NOMO-1 treated with DMSO at 0.1 percent for 48 hours (cell line): ENCODE data around the gene TPI1.

Experiments
- DNase-seq: peaks from one replicate; lab custom pipeline; 2025; ENCODE audit not compliant: unreplicated experiment; lab: John Stamatoyannopoulos, UW

TPI1 gene

DNA sequence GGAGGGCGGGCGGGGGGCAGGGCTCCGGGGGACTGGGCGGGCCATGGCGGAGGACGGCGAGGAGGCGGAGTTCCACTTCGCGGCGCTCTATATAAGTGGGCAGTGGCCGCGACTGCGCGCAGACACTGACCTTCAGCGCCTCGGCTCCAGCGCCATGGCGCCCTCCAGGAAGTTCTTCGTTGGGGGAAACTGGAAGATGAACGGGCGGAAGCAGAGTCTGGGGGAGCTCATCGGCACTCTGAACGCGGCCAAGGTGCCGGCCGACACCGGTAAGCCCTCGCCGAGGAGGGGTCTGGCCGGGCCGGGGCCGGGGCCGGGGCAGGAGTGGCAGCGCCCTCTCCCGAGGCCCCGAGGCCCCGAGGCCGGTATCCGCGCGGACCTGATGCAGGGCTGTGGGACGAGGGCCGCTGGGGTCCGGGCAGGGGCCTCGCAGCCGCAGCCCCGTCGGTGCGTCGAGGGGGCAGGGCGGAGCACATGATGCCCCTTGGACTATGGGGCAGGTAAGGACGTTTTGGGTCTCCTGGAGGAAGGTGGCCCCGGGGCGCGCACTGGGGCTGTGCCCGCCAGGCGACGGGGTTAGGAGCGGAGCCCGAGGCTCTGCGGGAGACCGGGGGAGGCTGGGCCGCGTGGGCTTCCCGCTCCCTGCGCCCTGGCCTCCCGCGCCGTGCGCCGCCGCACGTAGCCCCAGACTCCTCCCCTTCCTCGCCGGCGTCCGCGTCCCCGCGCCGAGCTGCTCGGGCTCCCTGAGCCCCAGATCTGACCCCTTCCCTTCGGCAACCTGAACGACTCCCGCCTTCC is at the start of gene TPI1:
Gene TPI1, plus strand, starts transcription at position 119 of the 798 bp plus-strand sequence. Its CDS starts 36 bp downstream, at position 155.
- DNase-seq: peak; percentile 70

DNA sequence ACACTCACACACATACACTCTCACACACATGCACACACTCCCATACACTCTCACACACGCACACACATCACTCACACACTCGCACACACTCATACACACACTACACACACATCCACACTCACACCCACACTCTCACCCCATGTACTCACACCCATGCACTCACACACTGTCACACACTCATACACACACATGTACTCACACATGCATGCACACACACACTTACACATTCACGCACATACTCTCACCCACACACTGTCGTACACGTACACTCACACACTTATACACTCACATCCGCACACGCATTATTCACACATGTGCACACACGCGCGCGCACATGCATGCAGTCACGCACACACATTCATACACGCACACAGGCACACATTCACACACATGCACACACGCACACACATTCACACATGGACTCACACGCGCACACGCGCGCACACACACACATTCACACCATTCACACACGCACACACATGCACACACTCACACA is 49.6 kb upstream of the TPI1 start:
- no peak for DNase-seq

GRCh38 chr12:6818222-6818621 is 49.1 kb upstream of the TPI1 start:
- no peak for DNase-seq

GRCh38 chr12:6818645-6819044 is 48.7 kb upstream of the TPI1 start:
- no peak for DNase-seq

- no peak for DNase-seq
Observed at GRCh38 chr12:6819106-6820030, 48.0 kb upstream of the TPI1 start.

GRCh38 chr12:6820166-6820565 is 47.2 kb upstream of the TPI1 start:
- DNase-seq: no peak

GRCh38 chr12:6821591-6822425 is 45.5 kb upstream of the TPI1 start, which contains the start of gene GPR162:
GPR162 (plus strand) TSS chr12:6821821; CDS start chr12:6823899, 2,078 bp downstream.
- DNase-seq: no peak

DNA sequence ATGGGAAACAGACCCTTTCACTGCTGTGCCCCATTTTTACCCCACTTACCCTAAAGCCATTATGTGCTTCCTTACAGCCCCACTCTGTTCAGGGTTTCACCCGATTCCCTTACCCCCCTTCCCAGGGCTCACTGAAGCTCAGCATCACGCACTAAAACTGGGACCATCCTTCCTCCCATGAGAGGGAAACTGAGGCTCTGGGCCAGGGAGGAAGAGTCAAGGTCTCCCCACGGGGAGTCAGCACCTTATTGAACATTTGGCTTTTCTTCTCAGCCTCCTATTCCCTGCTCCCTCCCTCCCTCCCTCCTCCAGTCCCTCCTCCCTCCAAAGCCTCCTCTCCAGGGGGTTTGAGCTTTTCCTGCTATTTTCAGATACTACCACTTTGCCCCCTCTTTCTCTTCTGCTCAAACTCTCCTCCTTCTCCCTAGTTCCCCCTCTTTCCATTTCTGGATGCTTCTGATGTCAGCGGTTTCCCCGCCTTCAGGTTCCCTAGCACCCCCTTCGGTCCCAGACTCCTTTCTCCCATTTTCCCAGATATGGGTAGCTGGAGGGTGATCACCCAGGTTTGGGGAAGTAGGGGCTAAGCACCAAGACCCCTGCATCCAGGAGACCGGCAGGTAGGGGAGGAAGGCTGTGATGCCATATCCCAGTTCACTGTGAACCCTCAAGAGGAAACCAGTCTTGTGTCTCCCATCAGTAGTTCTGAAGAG is 44.8 kb upstream of the TPI1 start:
- DNase-seq: no peak

DNA sequence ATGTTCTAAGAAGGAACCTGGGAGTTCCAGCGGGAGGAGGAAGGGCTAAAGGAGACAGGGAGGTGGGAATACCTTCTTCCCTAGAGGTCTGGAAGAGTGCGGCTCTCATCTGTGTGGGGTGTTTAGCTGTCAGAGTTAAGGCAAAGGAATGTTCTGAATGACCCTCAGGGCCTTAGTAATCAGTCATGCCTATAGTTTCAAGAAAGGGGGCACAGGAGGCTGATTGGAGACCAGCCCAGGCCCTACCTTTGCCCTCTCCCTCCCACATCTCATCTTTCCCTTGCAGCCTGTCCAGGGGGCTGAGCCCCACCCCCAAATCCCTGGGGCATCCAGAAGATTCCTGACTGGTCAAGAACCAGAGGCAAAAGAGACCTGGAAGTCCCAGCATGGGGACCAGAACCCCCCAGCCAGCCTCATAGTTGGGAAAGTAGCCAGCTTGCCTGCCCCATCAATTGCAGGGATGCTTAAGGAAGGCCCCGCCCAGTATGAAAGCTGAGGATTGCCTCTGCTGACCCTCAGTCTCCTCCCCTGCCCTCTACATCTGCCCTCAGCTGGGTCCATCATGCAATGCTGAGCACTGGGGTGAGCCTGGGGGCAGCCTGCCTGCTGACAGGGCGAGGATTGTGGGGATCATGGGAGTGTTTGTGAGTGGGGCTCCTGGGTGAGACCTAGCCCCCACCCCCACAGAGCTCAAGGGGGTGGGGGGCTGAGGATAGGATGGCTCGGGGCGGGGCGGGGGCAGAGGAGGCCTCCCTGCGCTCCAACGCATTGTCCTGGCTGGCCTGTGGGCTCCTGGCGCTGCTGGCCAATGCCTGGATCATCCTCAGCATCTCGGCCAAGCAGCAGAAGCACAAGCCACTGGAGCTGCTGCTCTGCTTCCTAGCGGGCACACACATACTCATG is 43.9 kb upstream of the TPI1 start:
- DNase-seq: no peak

GRCh38 chr12:6824085-6824775 is 43.1 kb upstream of the TPI1 start:
- DNase-seq: no peak

- DNase-seq: no peak
Observed at GRCh38 chr12:6824901-6825381, 42.4 kb upstream of the TPI1 start.

GRCh38 chr12:6825398-6826124 is 41.8 kb upstream of the TPI1 start:
- peak; percentile 70 for DNase-seq

GRCh38 chr12:6826125-6826733 is 41.1 kb upstream of the TPI1 start:
- no peak for DNase-seq

- DNase-seq: no peak
Observed at GRCh38 chr12:6826734-6827436, 40.4 kb upstream of the TPI1 start.

DNA sequence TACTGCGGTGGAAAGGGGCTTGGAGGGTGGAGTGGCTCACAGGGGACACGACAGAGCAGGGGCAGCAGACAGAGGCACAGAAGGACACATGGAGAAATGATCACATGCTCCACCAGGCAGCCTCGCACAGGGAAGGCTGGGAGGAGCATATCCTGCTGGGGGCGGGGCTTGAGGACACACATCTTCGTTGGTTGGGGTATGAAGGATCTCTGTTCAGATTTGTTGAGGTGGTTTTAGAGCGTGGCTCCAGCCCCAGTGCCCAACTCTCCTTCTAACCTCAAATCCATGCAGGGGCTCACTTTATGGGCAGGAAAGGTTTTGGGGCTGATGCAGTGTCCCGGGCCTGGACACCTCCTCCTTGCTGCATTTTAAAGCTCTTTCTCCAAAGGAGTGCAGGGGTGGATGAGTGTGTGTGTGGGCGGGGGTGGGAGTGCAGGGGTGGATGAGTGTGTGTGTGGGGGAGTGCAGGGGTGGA is 39.9 kb upstream of the TPI1 start:
- no peak for DNase-seq

- DNase-seq: no peak
Observed at GRCh38 chr12:6827982-6828780, 39.1 kb upstream of the TPI1 start, which contains the start of gene P3H3. P3H3 (plus strand) TSS chr12:6828407; CDS start chr12:6828441, 34 bp downstream.
